Neutrophil (primary cell): ENCODE results near the gene CRABP2.

ENCODE experiments used
- H3K27ac ChIP-seq: fragments of 200-600 bp; sonication (generic); 2 replicates; pipeline ENCODE4 v1.5.1; 2016; ENCODE audit warnings: mild to moderate bottlenecking, moderate library complexity
- H3K27me3 ChIP-seq: fragments of 200-600 bp; sonication (generic); 2 replicates; pipeline ENCODE4 v1.6.0; 2016; ENCODE audit warnings: mild to moderate bottlenecking
- H3K36me3 ChIP-seq: fragments of 200-600 bp; sonication (generic); 2 replicates; pipeline ENCODE4 v1.5.1; 2017
- H3K4me1 ChIP-seq, 2 experiments: fragments of 200-600 bp in 1 of 2; sonication (generic) in 1 of 2; 1 replicate in 1 of 2; 2 replicates in 1 of 2; pipeline versions ENCODE4 v1.5.1 to v1.6.1; 2013 to 2016; ENCODE audit warnings: low read depth in 1 of 2, low read length in 1 of 2, mild to moderate bottlenecking in 1 of 2, moderate library complexity in 1 of 2; ENCODE audit not compliant: control insufficient read depth in 1 of 2, insufficient read depth in 1 of 2
- H3K4me3 ChIP-seq, 2 experiments: fragments of 200-600 bp in 1 of 2; sonication (generic) in 1 of 2; 1 replicate in 1 of 2; 2 replicates in 1 of 2; pipeline ENCODE4 v1.5.1; 2013 to 2016; ENCODE audit warnings: low read depth in 1 of 2, low read length in 1 of 2, mild to moderate bottlenecking in 1 of 2, moderate library complexity in 1 of 2
- H3K9me3 ChIP-seq: fragments of 200-600 bp; sonication (generic); 2 replicates; pipeline ENCODE4 v1.5.1; 2016
- TF ChIP-seq, protein P1 (sequence below): fragments of 200-600 bp; sonication (generic); IDR thresholded peaks from 2 replicates; pipeline ENCODE4 v1.5.1; 2016; ENCODE audit warnings: antibody characterized with exemption

CRABP2 gene

DNA sequence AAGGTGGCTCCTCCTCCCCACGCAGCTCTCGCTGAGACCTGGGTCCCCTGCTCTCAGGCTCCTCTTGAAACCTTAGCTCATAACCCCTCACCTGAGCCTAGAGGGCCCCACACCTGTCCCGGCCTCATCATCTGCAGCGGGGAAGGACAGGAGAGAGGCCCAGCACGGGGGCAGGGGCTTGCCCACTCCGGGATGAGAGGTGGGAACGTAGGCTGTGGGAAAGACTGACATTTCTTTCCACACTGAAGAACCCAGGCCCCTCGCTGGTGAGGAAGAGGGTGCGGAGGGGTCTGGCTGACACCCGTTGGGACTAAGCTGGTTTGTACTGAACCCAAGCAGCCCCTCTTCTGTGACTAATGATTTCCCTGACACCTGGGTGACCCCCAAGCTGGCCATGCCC lies 14.2 kb downstream of the CRABP2 start:
- Histone ChIP-seq H3K9me3 (no peaks in the 10 kb centered on the region), H3K27ac (no peak overlapping the region), H3K4me3 (no peak overlapping the region), H3K4me1 (no peaks in the 10 kb centered on the region), H3K36me3 (no peaks in the 10 kb centered on the region), H3K27me3 (peaks cover 88% of the 10 kb centered on the region)
- TF ChIP-seq, protein P1, sequence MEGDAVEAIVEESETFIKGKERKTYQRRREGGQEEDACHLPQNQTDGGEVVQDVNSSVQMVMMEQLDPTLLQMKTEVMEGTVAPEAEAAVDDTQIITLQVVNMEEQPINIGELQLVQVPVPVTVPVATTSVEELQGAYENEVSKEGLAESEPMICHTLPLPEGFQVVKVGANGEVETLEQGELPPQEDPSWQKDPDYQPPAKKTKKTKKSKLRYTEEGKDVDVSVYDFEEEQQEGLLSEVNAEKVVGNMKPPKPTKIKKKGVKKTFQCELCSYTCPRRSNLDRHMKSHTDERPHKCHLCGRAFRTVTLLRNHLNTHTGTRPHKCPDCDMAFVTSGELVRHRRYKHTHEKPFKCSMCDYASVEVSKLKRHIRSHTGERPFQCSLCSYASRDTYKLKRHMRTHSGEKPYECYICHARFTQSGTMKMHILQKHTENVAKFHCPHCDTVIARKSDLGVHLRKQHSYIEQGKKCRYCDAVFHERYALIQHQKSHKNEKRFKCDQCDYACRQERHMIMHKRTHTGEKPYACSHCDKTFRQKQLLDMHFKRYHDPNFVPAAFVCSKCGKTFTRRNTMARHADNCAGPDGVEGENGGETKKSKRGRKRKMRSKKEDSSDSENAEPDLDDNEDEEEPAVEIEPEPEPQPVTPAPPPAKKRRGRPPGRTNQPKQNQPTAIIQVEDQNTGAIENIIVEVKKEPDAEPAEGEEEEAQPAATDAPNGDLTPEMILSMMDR: no peak

DNA sequence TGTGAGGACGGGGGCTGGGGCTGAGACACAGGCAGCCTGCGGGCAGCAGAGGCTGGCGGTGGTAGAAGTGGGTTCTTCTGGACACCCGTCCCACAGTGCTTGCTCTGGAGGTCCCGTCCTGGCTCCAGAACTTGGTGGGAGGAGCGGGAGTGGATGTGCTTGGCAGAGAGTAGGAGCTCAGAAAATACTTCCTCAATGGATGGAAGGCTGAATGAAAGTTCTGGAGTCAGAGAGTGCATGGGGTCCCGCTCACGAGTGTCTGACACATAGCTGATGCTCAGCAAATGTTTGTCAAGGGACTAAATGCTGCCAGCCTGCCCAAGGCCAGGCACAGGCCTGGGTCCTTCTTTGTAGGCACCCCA lies 14.7 kb downstream of the CRABP2 start:
- H3K9me3 ChIP-seq: no peaks in the 10 kb centered on the region
- H3K36me3 ChIP-seq: no peaks in the 10 kb centered on the region
- H3K27ac ChIP-seq: no peak overlapping the region
- H3K27me3 ChIP-seq: peaks cover 91% of the 10 kb centered on the region
- no peak overlapping the region for H3K4me3 ChIP-seq
- no peaks in the 10 kb centered on the region for H3K4me1 ChIP-seq
- TF ChIP-seq, protein P1: no peak

DNA sequence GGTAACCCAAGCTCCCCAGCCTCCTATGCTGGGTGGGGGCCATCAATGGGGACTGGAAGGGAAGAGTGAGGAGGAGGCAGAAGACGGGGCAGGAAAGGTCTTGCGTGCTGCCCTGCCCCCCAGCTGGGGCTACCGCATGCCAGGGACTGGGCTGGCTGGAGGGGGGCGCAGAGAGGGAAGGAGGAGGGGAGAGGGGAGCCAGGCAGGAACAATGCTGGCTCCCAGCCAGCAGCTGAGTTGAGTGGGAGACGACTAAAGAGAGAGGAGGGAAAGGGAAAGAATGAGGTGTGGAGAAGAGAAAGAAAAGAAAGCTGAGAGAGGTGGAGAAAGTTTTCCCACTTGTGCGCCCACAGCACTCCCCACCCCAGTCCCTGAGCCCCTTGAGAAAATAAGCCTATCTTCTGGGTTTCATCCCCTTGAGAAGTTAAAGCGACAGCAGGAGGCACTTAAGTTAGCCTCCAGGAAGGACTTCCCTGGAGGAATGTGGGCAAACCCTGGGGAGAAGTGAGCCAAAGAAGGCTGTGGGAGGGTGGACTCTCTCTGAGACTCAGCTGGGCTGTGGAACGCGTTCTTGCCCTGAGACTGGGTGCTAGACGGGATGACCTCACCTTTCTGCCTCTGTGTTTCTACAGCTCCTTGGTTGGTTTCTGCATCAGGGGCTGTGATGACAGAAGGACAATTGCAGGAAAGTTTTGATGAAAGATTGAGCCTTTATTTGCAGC lies 15.3 kb downstream of the CRABP2 start:
- Histone ChIP-seq H3K9me3 (no peaks in the 10 kb centered on the region), H3K36me3 (no peaks in the 10 kb centered on the region), H3K27me3 (peaks cover 97% of the 10 kb centered on the region), H3K4me1 (no peaks in the 10 kb centered on the region), H3K27ac (no peak overlapping the region), H3K4me3 (no peak overlapping the region)
- TF ChIP-seq, protein P1: no peak

DNA sequence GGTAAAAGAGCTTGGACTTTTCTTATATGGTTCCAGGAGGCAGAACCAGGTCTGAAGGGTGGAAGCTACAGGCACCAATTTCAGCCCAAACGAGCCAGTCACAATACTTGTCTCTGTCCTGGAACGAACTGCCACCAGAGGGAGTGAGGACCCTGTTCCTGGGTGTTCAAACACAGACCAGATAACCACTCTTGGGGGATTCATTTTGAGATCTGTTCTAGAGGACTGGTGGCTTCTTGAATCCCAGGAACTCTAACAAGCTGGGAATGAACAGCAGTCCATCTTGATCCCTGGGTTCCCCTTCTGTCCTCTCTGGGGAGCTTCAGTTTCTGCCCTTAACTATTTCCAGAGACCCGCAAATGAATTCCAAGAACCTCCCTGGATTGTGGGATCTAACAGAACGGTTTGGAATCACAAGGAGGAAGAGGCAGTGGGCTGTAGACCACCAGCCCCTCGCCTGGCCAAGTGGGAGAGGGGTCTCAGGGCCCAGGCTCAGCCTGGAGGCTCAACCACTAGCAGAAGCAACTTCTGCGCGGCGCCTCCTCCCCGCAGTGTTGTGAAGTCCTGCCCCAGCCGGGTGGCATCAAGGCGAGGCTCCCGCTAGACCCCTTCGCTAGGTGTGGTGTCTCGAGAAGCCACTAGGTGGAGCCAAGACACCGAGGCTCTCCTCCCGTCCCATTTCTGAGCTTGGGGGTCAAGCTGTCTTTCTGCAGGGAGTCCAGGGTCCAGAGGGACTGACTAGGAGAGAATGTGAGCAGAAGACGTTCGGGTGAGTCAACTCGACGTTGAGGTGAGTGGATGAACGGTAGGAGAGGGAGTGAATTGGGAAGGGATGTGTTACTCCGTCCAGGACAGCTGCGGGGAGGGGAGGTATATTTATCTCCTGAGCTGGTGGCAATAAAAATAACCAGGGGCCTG lies 16.1 kb downstream of the CRABP2 start:
- TF ChIP-seq, protein P1: peak; percentile 59
- no peaks in the 10 kb centered on the region for H3K4me1 ChIP-seq
- no peaks in the 10 kb centered on the region for H3K36me3 ChIP-seq
- H3K9me3 ChIP-seq: no peaks in the 10 kb centered on the region
- peaks cover 99% of the 10 kb centered on the region for H3K27me3 ChIP-seq
- H3K4me3 ChIP-seq: no peak overlapping the region
- no peak overlapping the region for H3K27ac ChIP-seq

DNA sequence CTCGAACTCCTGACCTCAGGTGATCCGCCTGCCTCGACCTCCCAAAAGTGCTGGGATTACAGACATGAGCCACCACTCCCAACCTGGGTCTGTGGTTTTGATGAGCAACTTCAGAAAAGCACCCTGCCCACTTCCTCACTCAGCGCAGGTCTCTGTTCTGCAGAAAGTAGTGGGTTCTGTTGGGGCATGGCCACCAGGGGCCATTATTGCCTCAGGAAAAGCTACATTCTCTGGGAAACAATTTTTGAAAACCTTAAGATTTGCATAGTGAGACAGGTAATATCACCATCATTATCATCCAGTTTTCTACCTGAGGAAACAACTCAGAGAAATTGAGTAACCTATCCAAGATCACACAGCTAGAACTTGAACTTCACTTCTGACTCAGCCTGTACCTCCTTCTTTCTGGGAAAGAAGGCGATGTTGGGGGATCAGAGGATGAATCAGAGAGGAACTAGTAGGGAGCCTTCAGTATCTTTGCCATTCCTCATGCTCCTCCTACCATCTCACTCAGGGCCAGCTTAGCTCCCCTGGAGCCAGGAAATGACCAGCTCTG lies 21.1 kb downstream of the CRABP2 start:
- no peak overlapping the region for H3K4me3 ChIP-seq
- no peaks in the 10 kb centered on the region for H3K36me3 ChIP-seq
- no peaks in the 10 kb centered on the region for H3K4me1 ChIP-seq
- no peaks in the 10 kb centered on the region for H3K9me3 ChIP-seq
- no peak overlapping the region for H3K27ac ChIP-seq
- H3K27me3 ChIP-seq: peaks cover 99% of the 10 kb centered on the region
- TF ChIP-seq, protein P1: no peak
